Measurements from ENCODE around the gene TGM5.
"Not testable (repeated sequence)": the region's sequence is repeated elsewhere in the genome, so short reads cannot be mapped to it uniquely, and the experiment has no call there.

TGM5 gene

DNA sequence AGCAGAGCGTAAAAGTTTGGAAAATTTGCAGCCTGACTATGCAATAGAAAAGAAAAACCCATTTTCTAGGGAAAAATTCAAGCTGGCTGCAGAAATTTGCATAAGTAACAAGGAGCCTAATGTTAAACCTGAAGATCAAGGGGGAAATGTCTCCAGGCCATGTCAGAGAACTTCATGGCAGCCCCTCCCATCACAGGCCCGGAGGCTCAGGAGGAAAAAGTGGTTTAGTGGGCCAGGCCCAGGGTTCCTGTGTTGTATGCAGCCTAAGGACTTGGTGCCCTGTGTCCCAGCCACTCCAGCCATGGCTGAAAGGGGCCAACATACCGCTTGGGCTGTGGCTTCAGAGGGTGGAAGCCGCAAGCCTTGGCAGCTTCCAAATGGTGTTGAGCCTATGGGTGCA lies 68.2 kb downstream of the TGM5 start:
- H3K27me3 ChIP-seq (ENCODE audit: control insufficient read depth in 1 of 2, insufficient read depth in 2 of 2, low read length in 2 of 2); H3K4me3 ChIP-seq (ENCODE audit: low read depth in 1 of 2, low read length in 2 of 2); H3K27ac ChIP-seq (ENCODE audit: low read depth, low read length); H3K4me1 ChIP-seq (ENCODE audit: control insufficient read depth in 1 of 2, insufficient read depth in 2 of 2, low read length in 2 of 2); H3K9me3 ChIP-seq (ENCODE audit: control insufficient read depth in 1 of 2, low read length in 2 of 2); H3K9ac ChIP-seq (ENCODE audit: low read depth in 1 of 2, low read length in 2 of 2): not testable (repeated sequence)
- peaks cover 26 to 34% of the 10 kb centered on the region in 2 donors for H3K36me3 ChIP-seq (ENCODE audit: control insufficient read depth in 1 of 2, insufficient read depth in 2 of 2, low read length in 2 of 2)

DNA sequence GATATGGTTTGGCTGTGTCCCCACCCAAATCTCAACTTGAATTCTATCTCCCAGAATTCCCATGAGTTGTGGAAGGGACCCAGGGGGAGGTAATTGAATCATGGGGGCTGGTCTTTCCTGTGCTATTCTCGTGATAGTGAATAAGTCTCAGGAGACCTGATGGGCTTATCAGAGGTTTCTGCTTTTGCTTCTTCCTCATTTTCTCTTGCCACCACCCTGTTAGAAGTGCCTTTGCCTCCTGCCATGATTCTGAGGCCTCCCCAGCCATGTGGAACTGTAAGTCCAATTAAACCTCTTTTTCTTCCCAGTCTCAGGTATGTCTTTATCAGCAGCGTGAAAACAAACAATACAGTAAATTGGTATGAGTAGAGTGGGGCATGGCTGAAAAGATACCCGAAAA lies 69.0 kb downstream of the TGM5 start:
- not testable (repeated sequence) for H3K27me3 ChIP-seq (ENCODE audit: control insufficient read depth in 1 of 2, insufficient read depth in 2 of 2, low read length in 2 of 2); H3K4me1 ChIP-seq (ENCODE audit: control insufficient read depth in 1 of 2, insufficient read depth in 2 of 2, low read length in 2 of 2); H3K4me3 ChIP-seq (ENCODE audit: low read depth in 1 of 2, low read length in 2 of 2); H3K9ac ChIP-seq (ENCODE audit: low read depth in 1 of 2, low read length in 2 of 2); H3K9me3 ChIP-seq (ENCODE audit: control insufficient read depth in 1 of 2, low read length in 2 of 2); H3K27ac ChIP-seq (ENCODE audit: low read depth, low read length)
- peaks cover 28 to 41% of the 10 kb centered on the region in 2 donors for H3K36me3 ChIP-seq (ENCODE audit: control insufficient read depth in 1 of 2, insufficient read depth in 2 of 2, low read length in 2 of 2)

DNA sequence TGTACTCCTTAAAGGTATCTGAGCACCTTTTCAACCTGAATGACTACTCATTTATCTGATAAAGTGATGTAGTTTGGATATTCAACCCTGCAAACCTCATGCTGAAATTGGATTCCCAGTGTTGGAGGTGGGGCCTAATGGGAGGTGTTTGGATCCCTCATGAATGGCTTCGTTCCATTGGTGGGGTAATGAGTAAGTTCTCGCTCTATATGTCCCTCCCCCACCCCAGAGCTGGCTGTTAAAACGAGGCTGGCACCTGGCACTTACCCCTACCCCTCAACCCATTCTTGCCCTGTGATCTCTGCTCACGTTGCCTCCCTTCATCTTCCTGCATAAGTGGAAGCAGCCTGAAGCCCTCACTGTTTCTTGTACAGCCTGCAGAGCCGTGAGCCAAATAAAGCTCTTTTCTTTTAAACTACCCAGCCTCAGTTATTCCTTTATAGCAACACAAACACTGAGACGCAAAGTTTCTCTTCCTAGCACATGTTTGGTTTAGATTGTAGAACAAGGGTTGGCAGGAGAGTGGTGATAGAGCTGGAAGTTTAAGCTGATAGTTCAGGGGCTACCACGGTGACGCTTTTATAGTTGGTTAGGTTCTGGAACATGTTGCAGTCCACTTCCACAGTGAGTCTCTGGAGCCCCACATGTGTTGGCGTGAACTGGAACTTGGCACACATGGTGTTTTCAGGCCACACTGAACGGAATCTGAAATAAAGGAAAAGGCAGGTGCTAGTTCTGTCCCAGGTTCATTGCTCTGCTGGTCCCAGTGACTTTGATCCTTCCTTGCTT lies 69.8 kb downstream of the TGM5 start:
- Histone ChIP-seq H3K27ac (ENCODE audit: low read depth, low read length) (no peak overlapping the region), H3K27me3 (ENCODE audit: control insufficient read depth in 1 of 2, insufficient read depth in 2 of 2, low read length in 2 of 2) (no peaks in the 10 kb centered on the region), H3K36me3 (ENCODE audit: control insufficient read depth in 1 of 2, insufficient read depth in 2 of 2, low read length in 2 of 2) (peaks cover 36 to 49% of the 10 kb centered on the region in 2 donors), H3K9ac (ENCODE audit: low read depth in 1 of 2, low read length in 2 of 2) (no peak overlapping the region), H3K9me3 (ENCODE audit: control insufficient read depth in 1 of 2, low read length in 2 of 2) (no peaks in the 10 kb centered on the region), H3K4me3 (ENCODE audit: low read depth in 1 of 2, low read length in 2 of 2) (no peak overlapping the region), H3K4me1 (ENCODE audit: control insufficient read depth in 1 of 2, insufficient read depth in 2 of 2, low read length in 2 of 2) (no peaks in the 10 kb centered on the region)

DNA sequence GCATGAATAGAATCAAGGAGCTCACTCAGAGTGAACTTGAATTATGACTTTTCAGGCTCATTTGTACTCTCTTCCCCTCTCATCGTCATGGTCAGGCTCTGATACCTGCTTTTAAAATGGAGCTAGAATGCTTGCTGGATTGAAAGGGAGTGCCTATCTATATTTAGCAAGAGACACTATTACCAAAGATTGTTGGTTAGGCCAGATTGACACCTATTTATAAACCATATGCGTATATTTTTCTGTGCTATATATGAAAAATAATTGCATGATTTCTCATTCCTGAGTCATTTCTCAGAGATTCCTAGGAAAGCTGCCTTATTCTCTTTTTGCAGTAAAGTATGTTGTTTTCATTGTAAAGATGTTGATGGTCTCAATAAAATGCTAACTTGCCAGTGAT lies 71.9 kb downstream of the TGM5 start:
- Histone ChIP-seq H3K27ac (ENCODE audit: low read depth, low read length) (no peak overlapping the region), H3K27me3 (ENCODE audit: control insufficient read depth in 1 of 2, insufficient read depth in 2 of 2, low read length in 2 of 2) (no peaks in the 10 kb centered on the region), H3K9me3 (ENCODE audit: control insufficient read depth in 1 of 2, low read length in 2 of 2) (no peaks in the 10 kb centered on the region), H3K9ac (ENCODE audit: low read depth in 1 of 2, low read length in 2 of 2) (no peak overlapping the region), H3K4me3 (ENCODE audit: low read depth in 1 of 2, low read length in 2 of 2) (no peak overlapping the region), H3K36me3 (ENCODE audit: control insufficient read depth in 1 of 2, insufficient read depth in 2 of 2, low read length in 2 of 2) (peaks cover 50 to 71% of the 10 kb centered on the region in 2 donors), H3K4me1 (ENCODE audit: control insufficient read depth in 1 of 2, insufficient read depth in 2 of 2, low read length in 2 of 2) (no peaks in the 10 kb centered on the region)

DNA sequence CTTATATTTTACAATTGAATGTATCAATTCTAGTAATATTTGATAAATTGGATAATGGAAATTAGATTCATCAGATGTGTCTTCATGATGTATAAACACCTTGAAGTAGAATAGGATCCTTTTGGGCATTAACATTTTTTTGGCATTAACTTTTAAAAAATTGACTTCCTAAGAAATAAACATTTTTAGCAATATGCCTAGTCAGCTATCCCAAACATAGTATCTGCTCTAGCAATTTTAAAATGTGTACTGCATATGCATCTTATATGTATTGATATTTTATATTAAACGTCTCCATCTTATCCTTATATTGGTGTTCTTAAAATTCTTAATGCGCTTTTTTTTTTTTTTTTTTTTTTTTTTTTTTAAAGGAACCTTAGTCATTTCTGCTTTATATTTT lies 73.0 kb downstream of the TGM5 start:
- no peak overlapping the region for H3K9ac ChIP-seq (ENCODE audit: low read depth in 1 of 2, low read length in 2 of 2)
- H3K4me1 ChIP-seq (ENCODE audit: control insufficient read depth in 1 of 2, insufficient read depth in 2 of 2, low read length in 2 of 2) = no peaks in the 10 kb centered on the region
- H3K9me3 ChIP-seq (ENCODE audit: control insufficient read depth in 1 of 2, low read length in 2 of 2) = no peaks in the 10 kb centered on the region
- H3K36me3 ChIP-seq (ENCODE audit: control insufficient read depth in 1 of 2, insufficient read depth in 2 of 2, low read length in 2 of 2) = peaks cover 57 to 78% of the 10 kb centered on the region in 2 donors
- no peak overlapping the region for H3K4me3 ChIP-seq (ENCODE audit: low read depth in 1 of 2, low read length in 2 of 2)
- no peak overlapping the region for H3K27ac ChIP-seq (ENCODE audit: low read depth, low read length)
- H3K27me3 ChIP-seq (ENCODE audit: control insufficient read depth in 1 of 2, insufficient read depth in 2 of 2, low read length in 2 of 2) = no peaks in the 10 kb centered on the region

DNA sequence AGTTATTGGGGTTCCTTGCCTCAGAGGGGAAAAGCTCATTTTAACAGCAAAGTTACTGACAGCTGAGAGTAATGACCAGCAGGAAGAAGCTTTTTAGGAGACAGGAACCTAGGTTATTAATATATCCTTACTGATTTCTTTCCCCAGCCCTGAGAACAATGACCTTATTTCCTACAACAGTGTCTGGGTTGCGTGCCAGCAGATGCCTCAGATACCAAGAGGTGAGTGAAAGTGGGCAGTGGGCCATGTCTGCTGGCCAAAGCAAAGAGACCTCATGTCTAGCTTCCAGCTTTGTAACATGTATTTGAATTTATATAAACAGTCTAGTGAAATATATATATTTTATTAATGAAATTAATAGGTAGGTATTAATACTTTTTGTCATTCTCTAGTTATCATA lies 76.5 kb downstream of the TGM5 start:
- Histone ChIP-seq H3K36me3 (ENCODE audit: control insufficient read depth in 1 of 2, insufficient read depth in 2 of 2, low read length in 2 of 2) (peaks cover 41 to 58% of the 10 kb centered on the region in 2 donors), H3K9me3 (ENCODE audit: control insufficient read depth in 1 of 2, low read length in 2 of 2) (no peaks in the 10 kb centered on the region)

DNA sequence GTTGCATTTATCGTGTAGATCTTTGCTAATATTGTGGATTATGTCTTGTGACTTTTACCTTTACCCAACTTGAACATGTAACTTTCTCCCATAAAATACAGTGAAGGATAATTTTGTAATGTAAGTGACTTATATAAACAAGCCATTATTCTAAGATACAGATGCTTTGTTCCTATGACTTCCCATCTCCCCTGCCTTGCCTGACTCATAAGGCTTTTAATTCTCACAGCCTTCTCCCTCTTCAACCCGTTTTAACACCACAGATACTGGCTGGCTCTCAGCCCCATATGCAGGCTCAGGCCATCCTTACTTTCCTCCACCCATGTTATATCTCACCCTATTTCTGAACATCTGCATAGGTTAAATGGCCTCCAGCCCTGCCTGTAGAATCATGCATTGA lies 77.4 kb downstream of the TGM5 start:
- no peaks in the 10 kb centered on the region for H3K27me3 ChIP-seq (ENCODE audit: control insufficient read depth in 1 of 2, insufficient read depth in 2 of 2, low read length in 2 of 2)
- H3K36me3 ChIP-seq (ENCODE audit: control insufficient read depth in 1 of 2, insufficient read depth in 2 of 2, low read length in 2 of 2) = peaks cover 33 to 54% of the 10 kb centered on the region in 2 donors

More for the DNA sequence above, 76.5 kb downstream of the TGM5 start:
- no peak overlapping the region for H3K27ac ChIP-seq (ENCODE audit: low read depth, low read length)
- no peak overlapping the region for H3K4me3 ChIP-seq (ENCODE audit: low read depth in 1 of 2, low read length in 2 of 2)
- H3K9ac ChIP-seq (ENCODE audit: low read depth in 1 of 2, low read length in 2 of 2) = no peak overlapping the region
- no peaks in the 10 kb centered on the region for H3K4me1 ChIP-seq (ENCODE audit: control insufficient read depth in 1 of 2, insufficient read depth in 2 of 2, low read length in 2 of 2)
- no peaks in the 10 kb centered on the region for H3K27me3 ChIP-seq (ENCODE audit: control insufficient read depth in 1 of 2, insufficient read depth in 2 of 2, low read length in 2 of 2)

DNA sequence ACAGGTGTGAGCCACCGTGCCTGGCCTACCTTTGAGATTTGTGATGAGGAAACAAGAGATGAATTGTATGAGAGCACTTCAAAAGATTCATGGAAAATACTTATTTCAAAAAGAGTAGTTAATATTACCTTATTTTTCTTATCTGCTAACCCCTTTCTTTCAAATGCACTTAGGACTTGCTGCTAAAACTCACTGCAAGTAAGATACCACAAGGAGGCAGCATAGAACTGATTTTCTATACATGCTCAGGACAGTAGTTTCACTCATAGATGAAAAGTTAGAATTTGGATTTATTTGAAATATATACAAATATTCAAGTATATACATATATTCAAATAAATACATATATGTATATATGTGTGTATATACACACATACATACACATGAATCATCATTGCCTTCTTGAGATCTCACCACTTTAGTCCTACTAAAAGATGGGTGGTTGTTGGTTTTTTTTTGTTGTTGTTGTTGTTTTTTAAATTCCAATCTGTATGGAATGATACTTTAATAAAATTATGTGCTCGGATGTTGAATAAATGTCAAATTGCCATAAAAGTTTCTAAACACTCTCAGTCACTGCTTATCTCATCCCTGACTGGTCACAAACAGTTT lies 79.1 kb downstream of the TGM5 start:
- Histone ChIP-seq H3K27me3 (ENCODE audit: control insufficient read depth in 1 of 2, insufficient read depth in 2 of 2, low read length in 2 of 2) (no peaks in the 10 kb centered on the region), H3K27ac (ENCODE audit: low read depth, low read length) (no peak overlapping the region), H3K9ac (ENCODE audit: low read depth in 1 of 2, low read length in 2 of 2) (no peak overlapping the region), H3K4me1 (ENCODE audit: control insufficient read depth in 1 of 2, insufficient read depth in 2 of 2, low read length in 2 of 2) (peaks cover 0 to 4% of the 10 kb centered on the region in 2 donors), H3K36me3 (ENCODE audit: control insufficient read depth in 1 of 2, insufficient read depth in 2 of 2, low read length in 2 of 2) (peaks cover 28 to 41% of the 10 kb centered on the region in 2 donors), H3K4me3 (ENCODE audit: low read depth in 1 of 2, low read length in 2 of 2) (no peak overlapping the region), H3K9me3 (ENCODE audit: control insufficient read depth in 1 of 2, low read length in 2 of 2) (no peaks in the 10 kb centered on the region)

More for the DNA sequence above, 77.4 kb downstream of the TGM5 start:
- Histone ChIP-seq H3K9me3 (ENCODE audit: control insufficient read depth in 1 of 2, low read length in 2 of 2) (no peaks in the 10 kb centered on the region), H3K27ac (ENCODE audit: low read depth, low read length) (no peak overlapping the region), H3K9ac (ENCODE audit: low read depth in 1 of 2, low read length in 2 of 2) (no peak overlapping the region), H3K4me3 (ENCODE audit: low read depth in 1 of 2, low read length in 2 of 2) (no peak overlapping the region), H3K4me1 (ENCODE audit: control insufficient read depth in 1 of 2, insufficient read depth in 2 of 2, low read length in 2 of 2) (peaks cover 0 to 4% of the 10 kb centered on the region in 2 donors)

DNA sequence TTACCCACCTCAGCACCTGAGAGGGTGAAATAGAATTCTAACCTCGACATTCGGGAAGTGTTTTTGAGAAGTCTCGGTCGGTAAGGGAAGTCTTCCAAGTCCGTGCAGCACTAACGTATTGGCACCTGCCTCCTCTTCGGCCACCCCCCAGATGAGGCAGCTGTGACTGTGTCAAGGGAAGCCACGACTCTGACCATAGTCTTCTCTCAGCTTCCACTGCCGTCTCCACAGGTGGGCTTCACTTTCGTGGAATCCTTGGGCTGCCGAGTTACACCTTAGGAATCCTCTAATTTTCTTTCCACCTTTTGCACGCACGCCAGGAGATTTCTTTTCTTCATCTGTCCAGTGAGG lies 80.8 kb downstream of the TGM5 start:
- Histone ChIP-seq H3K36me3 (ENCODE audit: control insufficient read depth in 1 of 2, insufficient read depth in 2 of 2, low read length in 2 of 2) (peaks cover 21 to 24% of the 10 kb centered on the region in 2 donors), H3K4me3 (ENCODE audit: low read depth in 1 of 2, low read length in 2 of 2) (peak overlapping the region; percentile 90 to 97), H3K27ac (ENCODE audit: low read depth, low read length) (peak overlapping the region; percentile 95), H3K9me3 (ENCODE audit: control insufficient read depth in 1 of 2, low read length in 2 of 2) (no peaks in the 10 kb centered on the region), H3K9ac (ENCODE audit: low read depth in 1 of 2, low read length in 2 of 2) (peak overlapping the region; percentile 84 to 85), H3K4me1 (ENCODE audit: control insufficient read depth in 1 of 2, insufficient read depth in 2 of 2, low read length in 2 of 2) (peaks cover 0 to 4% of the 10 kb centered on the region in 2 donors), H3K27me3 (ENCODE audit: control insufficient read depth in 1 of 2, insufficient read depth in 2 of 2, low read length in 2 of 2) (no peaks in the 10 kb centered on the region)

DNA sequence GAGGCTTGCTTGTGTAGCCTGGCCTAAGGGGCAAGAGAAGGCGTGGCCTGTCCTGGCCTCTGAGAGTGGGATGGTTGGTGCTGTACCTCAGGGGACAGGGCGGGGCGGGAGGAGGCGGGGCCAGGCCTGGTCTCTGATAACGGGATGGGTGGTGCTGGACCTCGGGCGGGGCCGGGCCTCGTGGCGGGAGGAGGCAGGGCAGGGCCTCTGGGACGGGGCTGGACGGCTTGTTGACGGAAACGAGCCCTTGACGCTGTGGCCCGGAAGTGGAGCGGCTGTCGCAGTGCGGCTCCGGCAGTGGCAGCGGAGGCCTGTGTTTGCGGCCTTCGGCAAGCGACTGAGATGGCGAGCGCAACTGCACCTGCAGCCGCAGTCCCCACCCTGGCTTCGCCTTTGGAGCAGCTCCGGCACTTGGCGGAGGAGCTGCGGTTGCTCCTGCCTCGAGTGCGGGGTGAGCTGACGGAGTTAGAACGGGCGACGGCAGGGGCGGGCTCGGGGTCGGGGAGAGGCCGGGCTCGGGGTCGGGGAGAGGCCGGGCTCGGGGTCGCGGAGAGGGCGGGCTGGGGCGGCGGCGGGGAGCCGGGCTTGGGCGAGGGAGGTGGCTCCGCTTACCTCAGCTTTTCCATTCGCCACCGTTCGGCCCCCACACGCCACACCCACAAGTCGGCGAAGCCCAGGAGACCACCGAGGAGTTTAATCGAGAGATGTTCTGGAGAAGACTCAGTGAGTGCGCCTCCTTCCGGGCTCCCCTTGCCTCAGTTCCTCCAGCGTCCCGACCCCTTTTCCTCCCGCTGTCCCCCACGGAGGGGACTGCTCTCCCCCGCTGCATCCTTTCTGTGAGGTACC lies 81.3 kb downstream of the TGM5 start, which contains the start of gene CCNDBP1:
Gene CCNDBP1, plus strand, starts transcription at position 247 of the 846 bp plus-strand sequence. Its CDS starts 96 bp downstream, at position 343.
- H3K4me3 ChIP-seq (ENCODE audit: low read depth in 1 of 2, low read length in 2 of 2) = peak within 1 kb of the TSS; percentile 90 to 97
- no peaks in the 10 kb centered on the region for H3K9me3 ChIP-seq (ENCODE audit: control insufficient read depth in 1 of 2, low read length in 2 of 2)
- H3K27ac ChIP-seq (ENCODE audit: low read depth, low read length) = peak within 1 kb of the TSS; percentile 95
- peaks cover 18% of the 10 kb centered on the region in 2 donors for H3K36me3 ChIP-seq (ENCODE audit: control insufficient read depth in 1 of 2, insufficient read depth in 2 of 2, low read length in 2 of 2)
- peaks cover 0 to 4% of the 10 kb centered on the region in 2 donors for H3K4me1 ChIP-seq (ENCODE audit: control insufficient read depth in 1 of 2, insufficient read depth in 2 of 2, low read length in 2 of 2)
- no peaks in the 10 kb centered on the region for H3K27me3 ChIP-seq (ENCODE audit: control insufficient read depth in 1 of 2, insufficient read depth in 2 of 2, low read length in 2 of 2)
- peak within 1 kb of the TSS; percentile 84 to 85 for H3K9ac ChIP-seq (ENCODE audit: low read depth in 1 of 2, low read length in 2 of 2)

Data from duodenal mucosa (tissue), 2 donors.